ENCODE data around the gene NDUFAB1.
A peak's percentile ranks its signal among the peaks of the same experiment; 100 is the strongest.

The NDUFAB1 gene

DNA sequence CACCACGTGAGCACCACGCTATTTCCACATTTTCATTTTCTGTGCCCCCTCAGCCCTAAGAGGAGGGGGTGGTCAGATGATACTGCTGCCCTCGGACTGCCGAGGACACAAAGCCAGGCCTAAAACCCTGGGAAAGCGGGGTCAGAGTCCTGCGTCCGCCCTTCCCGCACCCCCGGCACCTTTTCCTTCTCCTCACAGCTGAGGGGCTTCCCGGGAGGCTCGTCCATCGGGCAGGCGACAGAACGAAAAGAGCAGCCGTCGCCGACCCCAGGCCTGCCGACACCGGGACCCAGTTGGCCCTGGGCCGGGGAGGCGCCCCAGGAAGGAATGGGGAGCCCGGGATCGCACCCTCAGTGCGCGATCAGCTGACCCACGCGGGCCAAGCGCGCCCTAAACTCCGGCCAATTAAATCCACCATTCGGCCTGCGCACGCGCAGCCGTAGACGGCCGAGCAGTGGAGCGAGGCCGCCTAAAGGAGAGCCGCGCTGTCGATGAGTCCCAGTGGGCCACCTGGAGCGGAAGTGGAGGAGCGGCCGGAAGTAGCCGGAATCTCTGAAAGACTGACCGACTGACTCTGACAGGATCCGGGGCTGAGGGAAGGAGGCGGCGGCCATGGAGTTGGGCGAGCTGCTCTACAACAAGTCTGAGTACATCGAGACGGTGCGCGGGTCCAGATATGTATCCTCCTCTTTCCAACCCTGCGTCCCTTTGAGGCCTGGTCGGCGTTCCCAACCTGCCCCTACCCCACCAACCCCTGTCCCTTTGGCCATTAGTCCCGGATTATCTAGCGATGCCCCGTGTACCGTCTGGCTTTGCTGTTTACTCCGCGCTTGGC is 45.0 kb upstream of the NDUFAB1 start, which contains the start of the genes DCTN5 and PALB2 (continued):
- TF ChIP-seq, protein P1, sequence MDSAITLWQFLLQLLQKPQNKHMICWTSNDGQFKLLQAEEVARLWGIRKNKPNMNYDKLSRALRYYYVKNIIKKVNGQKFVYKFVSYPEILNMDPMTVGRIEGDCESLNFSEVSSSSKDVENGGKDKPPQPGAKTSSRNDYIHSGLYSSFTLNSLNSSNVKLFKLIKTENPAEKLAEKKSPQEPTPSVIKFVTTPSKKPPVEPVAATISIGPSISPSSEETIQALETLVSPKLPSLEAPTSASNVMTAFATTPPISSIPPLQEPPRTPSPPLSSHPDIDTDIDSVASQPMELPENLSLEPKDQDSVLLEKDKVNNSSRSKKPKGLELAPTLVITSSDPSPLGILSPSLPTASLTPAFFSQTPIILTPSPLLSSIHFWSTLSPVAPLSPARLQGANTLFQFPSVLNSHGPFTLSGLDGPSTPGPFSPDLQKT (IDR thresholded peaks at IDR 0.05; ENCODE audit: borderline replicate concordance, low read depth, low read length), result peak; percentile 43; the same call in 1 of the 2 replicates
- TF ChIP-seq ZNF266 (tag by site-specific recombination; IDR thresholded peaks at IDR 0.05; ENCODE audit: low read depth) (no peak), ZNF785 (tag by site-specific recombination; IDR thresholded peaks at IDR 0.05) (no peak), KLF9 (tag by site-specific recombination; IDR thresholded peaks at IDR 0.05; ENCODE audit: low read depth) (no peak), KLF17 (tag by site-specific recombination; IDR thresholded peaks at IDR 0.05) (peak; percentile 65; the same call in 1 of the 2 replicates), ZNF664 (tag by site-specific recombination; IDR thresholded peaks at IDR 0.05) (0 out of 2 replicates have a peak, but pooled peaks have one; percentile 10), ZNF521 (tag by site-specific recombination; IDR thresholded peaks at IDR 0.05) (no peak), ZNF768 (tag by site-specific recombination; IDR thresholded peaks at IDR 0.05) (no peak), ZNF10 (tag by site-specific recombination; IDR thresholded peaks at IDR 0.05) (no peak), ZNF248 (tag by site-specific recombination; IDR thresholded peaks at IDR 0.05) (no peak), ZNF629 (tag by site-specific recombination; IDR thresholded peaks at IDR 0.05) (peak; percentile 81), ZNF175 (tag by site-specific recombination; IDR thresholded peaks at IDR 0.05) (no peak), ZEB2 (tag by site-specific recombination; IDR thresholded peaks at IDR 0.05) (0 out of 2 replicates have a peak, but pooled peaks have one; percentile 31), ZNF24 (tag by site-specific recombination; IDR thresholded peaks at IDR 0.05) (peak; percentile 67; the same call in 1 of the 2 replicates), ZNF571 (tag by site-specific recombination; IDR thresholded peaks at IDR 0.05) (no peak)
- TF ChIP-seq, protein P2, sequence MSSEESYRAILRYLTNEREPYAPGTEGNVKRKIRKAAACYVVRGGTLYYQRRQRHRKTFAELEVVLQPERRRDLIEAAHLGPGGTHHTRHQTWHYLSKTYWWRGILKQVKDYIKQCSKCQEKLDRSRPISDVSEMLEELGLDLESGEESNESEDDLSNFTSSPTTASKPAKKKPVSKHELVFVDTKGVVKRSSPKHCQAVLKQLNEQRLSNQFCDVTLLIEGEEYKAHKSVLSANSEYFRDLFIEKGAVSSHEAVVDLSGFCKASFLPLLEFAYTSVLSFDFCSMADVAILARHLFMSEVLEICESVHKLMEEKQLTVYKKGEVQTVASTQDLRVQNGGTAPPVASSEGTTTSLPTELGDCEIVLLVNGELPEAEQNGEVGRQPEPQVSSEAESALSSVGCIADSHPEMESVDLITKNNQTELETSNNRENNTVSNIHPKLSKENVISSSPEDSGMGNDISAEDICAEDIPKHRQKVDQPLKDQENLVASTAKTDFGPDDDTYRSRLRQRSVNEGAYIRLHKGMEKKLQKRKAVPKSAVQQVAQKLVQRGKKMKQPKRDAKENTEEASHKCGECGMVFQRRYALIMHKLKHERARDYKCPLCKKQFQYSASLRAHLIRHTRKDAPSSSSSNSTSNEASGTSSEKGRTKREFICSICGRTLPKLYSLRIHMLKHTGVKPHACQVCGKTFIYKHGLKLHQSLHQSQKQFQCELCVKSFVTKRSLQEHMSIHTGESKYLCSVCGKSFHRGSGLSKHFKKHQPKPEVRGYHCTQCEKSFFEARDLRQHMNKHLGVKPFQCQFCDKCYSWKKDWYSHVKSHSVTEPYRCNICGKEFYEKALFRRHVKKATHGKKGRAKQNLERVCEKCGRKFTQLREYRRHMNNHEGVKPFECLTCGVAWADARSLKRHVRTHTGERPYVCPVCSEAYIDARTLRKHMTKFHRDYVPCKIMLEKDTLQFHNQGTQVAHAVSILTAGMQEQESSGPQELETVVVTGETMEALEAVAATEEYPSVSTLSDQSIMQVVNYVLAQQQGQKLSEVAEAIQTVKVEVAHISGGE (tag by site-specific recombination; conservative IDR thresholded peaks at IDR 0.05; ENCODE audit: low read depth), result peak; percentile 96
- TF ChIP-seq, protein P3, sequence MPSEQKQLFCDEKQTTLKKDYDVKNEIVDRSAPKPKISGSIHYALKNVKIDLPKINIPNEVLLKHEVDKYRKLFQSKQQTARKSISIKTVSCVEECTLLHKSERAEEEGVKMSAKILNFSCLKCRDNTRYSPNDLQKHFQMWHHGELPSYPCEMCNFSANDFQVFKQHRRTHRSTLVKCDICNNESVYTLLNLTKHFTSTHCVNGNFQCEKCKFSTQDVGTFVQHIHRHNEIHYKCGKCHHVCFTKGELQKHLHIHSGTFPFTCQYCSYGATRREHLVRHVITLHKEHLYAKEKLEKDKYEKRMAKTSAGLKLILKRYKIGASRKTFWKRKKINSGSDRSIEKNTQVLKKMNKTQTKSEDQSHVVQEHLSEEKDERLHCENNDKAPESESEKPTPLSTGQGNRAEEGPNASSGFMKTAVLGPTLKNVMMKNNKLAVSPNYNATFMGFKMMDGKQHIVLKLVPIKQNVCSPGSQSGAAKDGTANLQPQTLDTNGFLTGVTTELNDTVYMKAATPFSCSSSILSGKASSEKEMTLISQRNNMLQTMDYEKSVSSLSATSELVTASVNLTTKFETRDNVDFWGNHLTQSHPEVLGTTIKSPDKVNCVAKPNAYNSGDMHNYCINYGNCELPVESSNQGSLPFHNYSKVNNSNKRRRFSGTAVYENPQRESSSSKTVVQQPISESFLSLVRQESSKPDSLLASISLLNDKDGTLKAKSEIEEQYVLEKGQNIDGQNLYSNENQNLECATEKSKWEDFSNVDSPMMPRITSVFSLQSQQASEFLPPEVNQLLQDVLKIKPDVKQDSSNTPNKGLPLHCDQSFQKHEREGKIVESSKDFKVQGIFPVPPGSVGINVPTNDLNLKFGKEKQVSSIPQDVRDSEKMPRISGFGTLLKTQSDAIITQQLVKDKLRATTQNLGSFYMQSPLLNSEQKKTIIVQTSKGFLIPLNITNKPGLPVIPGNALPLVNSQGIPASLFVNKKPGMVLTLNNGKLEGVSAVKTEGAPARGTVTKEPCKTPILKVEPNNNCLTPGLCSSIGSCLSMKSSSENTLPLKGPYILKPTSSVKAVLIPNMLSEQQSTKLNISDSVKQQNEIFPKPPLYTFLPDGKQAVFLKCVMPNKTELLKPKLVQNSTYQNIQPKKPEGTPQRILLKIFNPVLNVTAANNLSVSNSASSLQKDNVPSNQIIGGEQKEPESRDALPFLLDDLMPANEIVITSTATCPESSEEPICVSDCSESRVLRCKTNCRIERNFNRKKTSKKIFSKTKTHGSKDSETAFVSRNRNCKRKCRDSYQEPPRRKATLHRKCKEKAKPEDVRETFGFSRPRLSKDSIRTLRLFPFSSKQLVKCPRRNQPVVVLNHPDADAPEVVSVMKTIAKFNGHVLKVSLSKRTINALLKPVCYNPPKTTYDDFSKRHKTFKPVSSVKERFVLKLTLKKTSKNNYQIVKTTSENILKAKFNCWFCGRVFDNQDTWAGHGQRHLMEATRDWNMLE (tag by site-specific recombination; conservative IDR thresholded peaks at IDR 0.05; ENCODE audit: low read depth), result peak; percentile 95

Measured in HEK293 (cell line).